GM19324 (cell line): ENCODE data around the gene TMEM238L.
A peak's percentile ranks its signal among the peaks of the same experiment; 100 is the strongest.
"Not testable (repeated sequence)": the region's sequence is repeated elsewhere in the genome, so short reads cannot be mapped to it uniquely, and the experiment has no call there.

Source experiments
- ATAC-seq: cut with Tn5 transposase; IDR thresholded peaks from one replicate; pipeline ENCODE4 v1.9.1; 2021; ENCODE audit warnings: mild to moderate bottlenecking, moderate library complexity; ENCODE audit not compliant: unreplicated experiment, low FRiP score

The TMEM238L gene

GRCh38 chr17:10803830-10804475, at the start of gene TMEM238L:
Gene TMEM238L (minus strand): TSS chr17:10804099. CDS start chr17:10803963, 136 bp downstream.
- ATAC-seq, result no peak

GRCh38 chr17:10846636-10847035, 42.7 kb upstream of the TMEM238L start:
- not testable (repeated sequence) for ATAC-seq

- ATAC-seq, result no peak
Measured at GRCh38 chr17:10845388-10845751, 41.5 kb upstream of the TMEM238L start.

- peak; percentile 80 for ATAC-seq
Measured at GRCh38 chr17:10844621-10845387, 40.9 kb upstream of the TMEM238L start.

GRCh38 chr17:10843811-10844210, 39.9 kb upstream of the TMEM238L start:
- ATAC-seq, result no peak

GRCh38 chr17:10842658-10843057, 38.8 kb upstream of the TMEM238L start:
- ATAC-seq, result no peak

- ATAC-seq, result no peak
Measured at GRCh38 chr17:10838682-10839081, 34.8 kb upstream of the TMEM238L start.

- ATAC-seq, result no peak
Measured at GRCh38 chr17:10837921-10838320, 34.0 kb upstream of the TMEM238L start, which contains the start of gene PIRT. Gene PIRT (minus strand): TSS chr17:10838087. CDS start chr17:10825645, 12,442 bp downstream.

GRCh38 chr17:10836966-10837590, 33.2 kb upstream of the TMEM238L start:
- no peak for ATAC-seq

GRCh38 chr17:10836145-10836544, 32.2 kb upstream of the TMEM238L start:
- ATAC-seq, result no peak

GRCh38 chr17:10831696-10832095, 27.8 kb upstream of the TMEM238L start:
- ATAC-seq, result no peak

GRCh38 chr17:10827898-10828552, 24.1 kb upstream of the TMEM238L start:
- ATAC-seq, result no peak

- ATAC-seq, result no peak
Measured at GRCh38 chr17:10824874-10825273, 21.0 kb upstream of the TMEM238L start.

- no peak for ATAC-seq
Measured at GRCh38 chr17:10821770-10822169, 17.9 kb upstream of the TMEM238L start.

GRCh38 chr17:10821054-10821453, 17.2 kb upstream of the TMEM238L start:
- ATAC-seq, result no peak

- no peak for ATAC-seq
Measured at GRCh38 chr17:10815319-10815718, 11.4 kb upstream of the TMEM238L start.

- no peak for ATAC-seq
Measured at GRCh38 chr17:10814075-10814474, 10.2 kb upstream of the TMEM238L start.

GRCh38 chr17:10812674-10813073, 8.8 kb upstream of the TMEM238L start:
- no peak for ATAC-seq

- no peak for ATAC-seq
Measured at GRCh38 chr17:10809605-10810004, 5.7 kb upstream of the TMEM238L start.

- no peak for ATAC-seq
Measured at GRCh38 chr17:10807704-10808128, 3.8 kb upstream of the TMEM238L start.
